ENCODE results near the gene ZNRD2. TPM values are rescaled to one million over a fixed set of nuclear protein-coding genes. Genes with fewer than 3 reads are reported as not detected.

Gene ZNRD2
- total RNA-seq, 4 donors from 2014 or later: 33.2 to 48.0 (median 40.0) TPM

DNA sequence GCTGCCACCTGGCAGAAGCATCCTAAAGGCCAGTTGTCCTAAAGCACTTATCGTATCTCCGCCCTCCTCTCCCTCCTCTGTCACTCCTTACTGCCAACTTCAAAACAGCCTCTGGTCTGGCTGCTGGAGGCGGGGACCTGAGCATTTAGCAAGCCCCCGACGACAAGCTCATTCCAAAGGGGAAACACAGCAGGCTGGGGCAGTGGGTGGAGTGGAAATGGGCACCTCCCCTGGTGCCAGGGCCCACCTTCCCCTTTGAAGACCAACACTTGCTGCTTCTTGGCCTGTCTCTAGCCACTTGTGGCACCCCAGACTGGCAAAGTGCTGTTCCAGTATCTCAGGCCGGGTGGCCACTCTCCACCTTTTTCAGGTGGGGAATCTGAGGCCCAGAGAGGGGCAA lies 40.1 kb downstream of the ZNRD2 start:
- Histone ChIP-seq H3K9me3 (no peaks in the 10 kb centered on the region), H3K36me3 (peaks cover 2 to 72% (median 4%) of the 10 kb centered on the region in 3 donors), H3K4me3 (peak overlapping the region in 3 of 4 donors; percentile 70 to 99 (median 81)), H3K27ac (peak overlapping the region; percentile 96 to 98 (median 98)), H3K27me3 (no peaks in the 10 kb centered on the region), H3K4me1 (peaks cover 48 to 77% (median 49%) of the 10 kb centered on the region in 3 donors)
- TF ChIP-seq, protein P1, sequence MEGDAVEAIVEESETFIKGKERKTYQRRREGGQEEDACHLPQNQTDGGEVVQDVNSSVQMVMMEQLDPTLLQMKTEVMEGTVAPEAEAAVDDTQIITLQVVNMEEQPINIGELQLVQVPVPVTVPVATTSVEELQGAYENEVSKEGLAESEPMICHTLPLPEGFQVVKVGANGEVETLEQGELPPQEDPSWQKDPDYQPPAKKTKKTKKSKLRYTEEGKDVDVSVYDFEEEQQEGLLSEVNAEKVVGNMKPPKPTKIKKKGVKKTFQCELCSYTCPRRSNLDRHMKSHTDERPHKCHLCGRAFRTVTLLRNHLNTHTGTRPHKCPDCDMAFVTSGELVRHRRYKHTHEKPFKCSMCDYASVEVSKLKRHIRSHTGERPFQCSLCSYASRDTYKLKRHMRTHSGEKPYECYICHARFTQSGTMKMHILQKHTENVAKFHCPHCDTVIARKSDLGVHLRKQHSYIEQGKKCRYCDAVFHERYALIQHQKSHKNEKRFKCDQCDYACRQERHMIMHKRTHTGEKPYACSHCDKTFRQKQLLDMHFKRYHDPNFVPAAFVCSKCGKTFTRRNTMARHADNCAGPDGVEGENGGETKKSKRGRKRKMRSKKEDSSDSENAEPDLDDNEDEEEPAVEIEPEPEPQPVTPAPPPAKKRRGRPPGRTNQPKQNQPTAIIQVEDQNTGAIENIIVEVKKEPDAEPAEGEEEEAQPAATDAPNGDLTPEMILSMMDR (IDR thresholded peaks at IDR 0.05): no peak
- intact Hi-C loops (cut with DNase I): loop anchor here (10.0 kb wide), 1 partner anchor 66 kb away; no protein-coding TSS in a partner anchor
- WGBS, 2 donors: 79 to 92% methylated on average over 2 to 3 of the region's 6 CpGs
- no peak for DNase-seq

DNA sequence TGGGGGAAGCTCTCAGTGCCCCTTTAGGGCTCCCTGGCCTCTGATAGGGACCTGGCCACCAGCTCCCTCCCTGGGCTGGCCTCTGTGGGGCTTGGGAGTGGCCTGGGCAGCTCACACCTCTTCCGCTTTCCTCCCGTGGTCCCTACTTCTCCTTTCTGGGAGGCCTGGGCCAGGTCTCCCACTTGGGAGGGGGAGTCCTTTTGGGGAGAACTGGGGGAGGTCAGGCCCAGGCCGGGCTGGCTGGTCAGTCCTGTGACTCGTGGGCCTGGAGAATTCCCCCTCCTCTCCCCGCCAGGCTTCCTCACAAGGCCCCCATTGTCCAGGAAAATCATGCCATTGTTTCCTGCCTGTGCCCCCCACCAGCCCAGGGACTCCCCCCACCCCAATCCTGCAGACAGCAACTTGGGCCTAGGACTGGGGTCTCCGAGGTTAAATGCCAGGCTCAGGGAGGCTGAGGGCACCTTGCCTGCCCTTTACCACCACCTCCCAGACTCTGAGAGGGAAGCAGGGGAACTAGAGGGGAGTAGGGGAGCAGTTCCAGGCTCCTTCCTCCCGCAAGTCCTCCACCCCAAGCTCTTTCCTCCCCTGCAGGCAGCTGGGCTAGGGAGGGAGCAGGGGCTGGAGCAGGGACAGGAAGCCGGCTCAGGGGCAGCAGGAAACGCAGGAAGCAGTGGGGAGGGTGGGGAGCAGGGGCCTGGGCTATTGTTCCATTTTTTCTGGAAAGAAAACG lies 40.9 kb downstream of the ZNRD2 start:
- H3K27ac ChIP-seq: peak overlapping the region; percentile 96 to 98 (median 98)
- DNase-seq: no peak
- no peaks in the 10 kb centered on the region for H3K27me3 ChIP-seq
- 29 to 60% methylated on average over 2 to 7 of the region's 10 CpGs for WGBS, 2 donors
- TF ChIP-seq, protein P1 (IDR thresholded peaks at IDR 0.05): no peak
- no peak for TF ChIP-seq POLR2A (IDR thresholded peaks at IDR 0.05)
- intact Hi-C loops (cut with DNase I): loop anchor here (10.0 kb wide), 1 partner anchor 66 kb away; no protein-coding TSS in a partner anchor
- peaks cover 49 to 76% (median 50%) of the 10 kb centered on the region in 3 donors for H3K4me1 ChIP-seq
- H3K4me3 ChIP-seq: peak overlapping the region in 3 of 4 donors; percentile 70 to 99 (median 81)
- no peaks in the 10 kb centered on the region for H3K9me3 ChIP-seq
- H3K36me3 ChIP-seq: peaks cover 0 to 64% (median 0%) of the 10 kb centered on the region in 3 donors

DNA sequence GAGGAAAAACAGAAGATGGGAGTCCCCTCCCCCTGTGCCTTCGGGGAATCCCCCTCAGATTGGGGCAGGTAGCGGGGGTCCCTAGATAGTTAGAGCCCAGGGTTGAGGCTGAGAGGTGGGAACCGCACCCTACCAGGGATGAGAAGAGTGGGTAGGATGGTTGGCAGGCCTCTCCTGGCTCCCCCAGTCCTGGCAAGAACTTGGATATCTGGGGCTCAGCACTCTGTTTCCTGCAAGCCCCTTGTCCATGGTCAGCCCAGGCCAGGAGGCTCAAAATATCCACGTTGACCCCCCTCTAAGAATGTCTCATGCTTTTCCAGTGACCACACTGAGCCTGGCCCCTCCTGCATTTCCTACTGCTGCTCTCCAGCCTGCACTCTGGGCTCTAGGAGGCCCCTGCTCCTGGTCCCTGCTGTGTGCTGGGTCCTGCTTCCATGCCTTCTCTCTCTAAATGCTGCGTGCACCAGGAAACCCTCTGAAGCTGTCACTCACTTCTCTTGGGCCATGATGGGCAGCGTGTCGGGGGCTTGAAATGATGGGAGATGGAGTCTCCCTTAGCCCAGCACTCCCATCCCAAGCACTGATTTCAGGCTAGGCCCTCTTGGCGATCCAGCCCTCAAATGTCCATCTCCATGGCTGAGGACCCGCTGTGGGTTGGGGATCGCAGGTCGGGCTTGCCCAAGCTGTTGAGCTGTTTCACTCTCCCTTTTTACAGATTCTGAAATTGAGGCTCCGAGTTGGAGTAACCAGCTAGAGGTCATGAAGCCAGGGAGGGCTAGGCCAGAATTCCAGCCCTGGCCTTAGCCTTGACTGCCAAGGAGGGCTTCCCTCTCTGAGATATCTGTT lies 41.7 kb downstream of the ZNRD2 start:
- WGBS, 2 donors: 20 to 52% methylated on average over 2 to 7 of the region's 12 CpGs
- TF ChIP-seq, protein P1 (IDR thresholded peaks at IDR 0.05): no peak
- no peak for TF ChIP-seq POLR2A (IDR thresholded peaks at IDR 0.05)
- intact Hi-C loops (cut with DNase I): loop anchor here (10.0 kb wide), 1 partner anchor 67 kb away; no protein-coding TSS in a partner anchor
- Histone ChIP-seq H3K27me3 (no peaks in the 10 kb centered on the region), H3K9me3 (no peaks in the 10 kb centered on the region), H3K4me1 (peaks cover 51 to 77% (median 58%) of the 10 kb centered on the region in 3 donors), H3K27ac (peak overlapping the region; percentile 96 to 98 (median 98)), H3K4me3 (peak overlapping the region; percentile 70 to 99 (median 87)), H3K36me3 (peaks cover 0 to 58% (median 0%) of the 10 kb centered on the region in 3 donors)
- DNase-seq: no peak

DNA sequence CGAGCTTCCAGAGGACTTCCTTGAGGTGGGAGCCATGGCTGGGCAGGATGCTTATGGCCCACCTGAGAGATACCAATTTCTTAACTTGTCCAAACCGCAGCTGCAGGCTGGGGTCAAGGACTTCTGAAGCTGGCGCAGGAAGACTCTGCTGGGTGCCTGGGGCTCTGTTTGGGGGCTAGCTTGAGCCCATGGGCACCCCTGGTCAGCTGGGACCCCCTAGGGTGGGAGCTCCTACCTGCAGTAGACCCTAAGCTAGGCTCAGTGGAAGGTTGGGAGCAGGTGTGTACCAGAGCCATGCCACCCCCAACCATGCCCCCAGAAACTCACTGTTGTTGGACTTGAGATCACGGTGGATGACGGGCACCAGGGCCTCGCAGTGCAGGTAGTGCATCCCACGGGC lies 42.4 kb downstream of the ZNRD2 start:
- H3K4me3 ChIP-seq: peak overlapping the region; percentile 70 to 99 (median 87)
- TF ChIP-seq, protein P1 (IDR thresholded peaks at IDR 0.05): no peak
- TF ChIP-seq POLR2A (IDR thresholded peaks at IDR 0.05): no peak
- H3K27me3 ChIP-seq: no peaks in the 10 kb centered on the region
- H3K36me3 ChIP-seq: peaks cover under 1 to 58% (median 1%) of the 10 kb centered on the region in 3 donors
- 25 to 32% methylated on average over 2 of the region's 7 CpGs for WGBS, 2 donors
- H3K9me3 ChIP-seq: no peaks in the 10 kb centered on the region
- peaks cover 52 to 78% (median 58%) of the 10 kb centered on the region in 3 donors for H3K4me1 ChIP-seq
- no peak for DNase-seq
- intact Hi-C loops (cut with DNase I): loop anchor here (10.0 kb wide), 1 partner anchor 68 kb away; no protein-coding TSS in a partner anchor
- peak overlapping the region; percentile 96 to 98 (median 98) for H3K27ac ChIP-seq
